ENCODE results near the gene ATG7.

The ATG7 gene

GRCh38 chr3:11535243-11535960, 263.2 kb downstream of the ATG7 start:
- DNase-seq (ENCODE audit: low read depth in 3 of 3): no peak

GRCh38 chr3:11536132-11536935, 264.1 kb downstream of the ATG7 start:
- no peak for DNase-seq (ENCODE audit: low read depth in 3 of 3)

DNA sequence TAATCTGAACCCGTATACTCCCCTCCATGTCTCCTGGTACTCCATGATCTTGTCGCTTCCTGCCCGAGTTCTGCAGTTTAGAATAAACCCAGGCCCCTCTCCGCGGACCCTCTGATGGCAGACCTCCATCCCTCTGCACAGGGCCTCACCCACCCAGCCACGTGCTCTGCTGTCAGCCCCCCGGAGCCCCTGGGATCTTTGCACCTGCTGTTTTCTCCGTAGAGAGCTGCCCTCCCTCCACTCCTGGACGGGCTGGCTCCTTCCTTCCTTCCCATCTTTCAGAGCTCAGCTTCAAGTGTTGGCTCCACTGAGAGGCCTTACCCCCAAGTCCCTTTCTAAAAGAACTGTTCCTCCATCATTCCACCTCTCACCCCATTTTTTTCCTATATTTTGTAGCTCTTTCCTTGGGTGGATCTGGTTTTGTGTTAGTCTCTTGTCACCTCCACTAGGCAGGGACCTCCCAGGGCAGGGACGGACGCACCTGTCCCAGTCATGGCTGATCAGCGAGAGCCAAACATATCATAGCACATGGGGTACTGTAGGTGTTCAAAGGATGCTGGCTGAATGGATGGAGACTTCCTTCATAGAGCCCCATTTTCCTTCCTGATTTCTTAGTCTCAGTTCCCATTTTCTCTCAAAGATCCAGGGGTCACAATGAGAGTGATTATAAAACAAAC, 264.9 kb downstream of the ATG7 start:
- DNase-seq (ENCODE audit: low read depth in 3 of 3): no peak

DNA sequence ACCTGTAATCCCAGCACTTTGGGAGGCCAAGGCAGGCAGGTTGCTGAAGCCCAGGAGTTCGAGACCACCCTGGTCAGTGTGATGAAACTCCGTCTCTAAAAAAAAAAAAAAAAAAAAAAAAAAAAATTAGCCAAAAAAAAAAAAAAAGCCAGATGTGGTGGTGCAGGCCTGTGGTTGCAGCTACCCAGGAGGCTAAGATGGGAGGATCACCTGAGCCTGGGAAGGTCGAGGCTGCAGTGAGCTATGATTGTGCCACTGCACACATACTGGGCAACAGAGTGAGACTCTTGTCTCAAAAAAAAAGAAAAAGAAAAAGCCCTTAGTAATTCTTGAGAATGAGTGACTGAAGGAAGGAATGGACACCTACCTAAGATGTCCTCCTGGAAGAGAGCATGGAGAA, 266.4 kb downstream of the ATG7 start:
- no peak for DNase-seq (ENCODE audit: low read depth in 3 of 3)

- DNase-seq (ENCODE audit: low read depth in 3 of 3): no peak
These were observed 267.0 kb downstream of the ATG7 start for GRCh38 chr3:11539218-11539617.

DNA sequence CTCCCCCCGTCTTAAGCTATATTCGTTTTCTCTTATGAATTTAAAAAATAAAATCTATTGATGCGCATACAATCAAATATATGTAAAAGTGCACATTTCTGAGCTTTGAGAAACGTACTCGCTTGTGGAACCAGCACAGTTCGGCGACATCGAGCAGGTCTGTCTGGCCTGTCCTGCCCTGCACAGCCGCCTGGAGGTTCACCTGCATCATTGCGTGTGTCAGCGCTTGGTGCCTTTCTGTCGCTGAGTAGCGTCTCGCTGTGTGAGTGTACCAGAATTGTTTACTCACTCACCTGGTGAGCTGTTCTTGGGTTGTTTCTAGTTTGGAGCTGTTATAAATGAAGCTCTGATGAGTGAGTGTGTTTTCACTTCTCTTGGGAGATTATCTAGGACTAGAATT, 267.5 kb downstream of the ATG7 start:
- no peak for DNase-seq (ENCODE audit: low read depth in 3 of 3)

GRCh38 chr3:11541321-11542303, 269.4 kb downstream of the ATG7 start:
- DNase-seq (ENCODE audit: low read depth in 3 of 3): no peak

- DNase-seq (ENCODE audit: low read depth in 3 of 3): no peak
These were observed 270.4 kb downstream of the ATG7 start for GRCh38 chr3:11542551-11542950.

- DNase-seq (ENCODE audit: low read depth in 3 of 3): no peak
These were observed 271.1 kb downstream of the ATG7 start for GRCh38 chr3:11543141-11543947.

GRCh38 chr3:11543948-11544387, 271.8 kb downstream of the ATG7 start:
- DNase-seq (ENCODE audit: low read depth in 3 of 3): no peak

- DNase-seq (ENCODE audit: low read depth in 3 of 3): no peak
These were observed 272.4 kb downstream of the ATG7 start for GRCh38 chr3:11544412-11545181.

GRCh38 chr3:11545186-11545851, 273.1 kb downstream of the ATG7 start:
- no peak for DNase-seq (ENCODE audit: low read depth in 3 of 3)

- DNase-seq (ENCODE audit: low read depth in 3 of 3): no peak
These were observed 274.6 kb downstream of the ATG7 start for GRCh38 chr3:11546657-11547302.

DNA sequence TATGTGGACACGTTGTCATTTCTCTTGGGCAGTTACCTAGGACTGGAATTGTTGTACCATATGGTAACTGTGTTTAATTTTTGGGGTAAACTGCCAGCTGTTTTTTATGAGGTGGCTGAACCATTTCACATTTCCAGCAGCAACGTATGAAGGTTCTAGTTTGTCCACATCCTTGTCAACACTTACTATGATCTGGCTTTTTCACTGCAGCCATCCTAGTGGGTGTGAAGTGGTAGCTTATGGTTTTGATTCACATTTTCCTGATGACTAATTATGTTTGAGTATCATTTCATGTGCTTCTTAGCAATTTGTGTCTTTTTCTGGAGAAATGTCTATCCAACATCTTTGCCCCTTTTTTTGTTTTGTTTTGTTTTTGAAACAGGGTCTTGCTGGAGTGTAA, 275.3 kb downstream of the ATG7 start:
- DNase-seq (ENCODE audit: low read depth in 3 of 3): no peak

DNA sequence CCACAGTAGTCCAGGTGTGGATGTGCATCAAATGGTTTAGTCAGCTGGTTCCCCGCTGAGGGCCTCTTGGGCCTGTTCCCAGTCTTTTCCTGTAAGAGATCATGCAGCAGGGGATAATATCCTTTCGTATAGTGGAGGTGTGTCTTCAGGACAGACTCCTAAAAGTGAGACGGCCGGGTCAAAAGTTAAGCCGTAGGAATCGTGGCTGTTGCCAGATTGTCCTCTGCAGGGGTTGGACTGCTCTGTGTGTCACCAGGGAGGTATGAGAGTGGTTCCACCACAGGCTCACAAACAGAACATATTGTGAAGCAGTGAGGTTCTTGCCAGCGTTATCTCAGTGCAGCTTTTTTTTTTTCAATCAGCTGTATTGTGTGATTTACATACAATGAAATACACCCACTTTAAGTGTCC, 276.5 kb downstream of the ATG7 start:
- no peak for DNase-seq (ENCODE audit: low read depth in 3 of 3)

- no peak for DNase-seq (ENCODE audit: low read depth in 3 of 3)
These were observed 277.5 kb downstream of the ATG7 start for GRCh38 chr3:11549580-11550140.

DNA sequence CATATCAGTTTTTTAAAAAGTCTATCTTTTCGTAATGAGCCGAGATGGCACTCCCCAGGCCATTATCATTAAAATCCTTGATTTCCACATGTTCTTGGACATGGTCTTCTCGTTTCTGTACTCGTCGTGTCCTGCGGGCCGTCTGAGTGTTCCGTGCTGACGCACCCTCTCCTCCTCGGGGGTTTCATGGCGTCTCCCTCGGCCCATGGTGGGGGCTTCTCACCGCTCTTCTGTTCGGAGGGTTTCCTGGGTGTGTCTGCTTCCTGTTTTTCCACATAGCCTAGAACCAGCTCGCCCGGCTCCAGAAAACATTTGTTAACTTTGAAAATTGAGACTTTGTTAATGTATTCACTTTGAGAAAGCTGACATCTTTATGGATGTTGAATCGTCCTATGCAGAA, 278.8 kb downstream of the ATG7 start:
- DNase-seq (ENCODE audit: low read depth in 3 of 3): no peak
